ENCODE measurements around the gene CD36.

GRCh38 chr7:80703272-80703671, 64.8 kb downstream of the CD36 start:
- TF ChIP-seq CTCF (IDR thresholded peaks at IDR 0.05), result no peak
- no peak for TF ChIP-seq POLR2A (IDR thresholded peaks at IDR 0.05)

Measured in uterus (tissue), 2 donors.